Activated CD4-positive, alpha-beta T cell treated with anti-CD3 and anti-CD28 coated beads for 36 hours (primary cell): ENCODE results near the gene P2RY12. TPM values are rescaled to one million over a fixed set of nuclear protein-coding genes. Genes with fewer than 3 reads are reported as not detected.

ENCODE experiments used
- ATAC-seq: fragments of 200-7000 bp; cut with Tn5 transposase; one replicate; pipeline ENCODE4 v1.10.0; 2021; ENCODE audit warnings: mild to moderate bottlenecking, moderate library complexity
- CTCF ChIA-PET: fragments of 350-600 bp; sonication (Branson Sonifier 250); formaldehyde crosslinking; loops from one replicate; lab custom pipeline; 2021; ENCODE audit warnings: antibody characterized with exemption; lab: Charles Lee
- POLR2A ChIA-PET: fragments of 350-600 bp; sonication (Branson Sonifier 250); formaldehyde crosslinking; loops from one replicate; lab custom pipeline; 2021; ENCODE audit warnings: antibody characterized with exemption, inconsistent platforms; lab: Charles Lee
- DNase-seq: peaks from one replicate; pipeline ENCODE4 v3.0.0-alpha.2; 2020
- H3K27ac Mint-ChIP-seq: one replicate; pipeline ENCODE4 v1.8.0; 2021; ENCODE audit warnings: mixed read lengths
- H3K27me3 Mint-ChIP-seq: one replicate; pipeline ENCODE4 v1.8.0; 2021; ENCODE audit warnings: mixed read lengths
- H3K36me3 Mint-ChIP-seq: one replicate; pipeline ENCODE4 v1.8.0; 2021; ENCODE audit warnings: low read depth, mixed read lengths
- H3K4me1 Mint-ChIP-seq: one replicate; pipeline ENCODE4 v1.8.0; 2021; ENCODE audit warnings: mixed read lengths
- H3K4me3 Mint-ChIP-seq: one replicate; pipeline ENCODE4 v1.8.0; 2021; ENCODE audit warnings: mild to moderate bottlenecking, moderate library complexity, mixed read lengths
- H3K9me3 Mint-ChIP-seq: one replicate; pipeline ENCODE4 v1.8.0; 2021; ENCODE audit warnings: low read depth, mixed read lengths
- intact Hi-C, 2 experiments: fragments of 100-400 bp; cut with DNase I in 1 of 2; cut with micrococcal nuclease in 1 of 2; formaldehyde crosslinking; loops; one replicate each; pipeline versions ENCODE4 v1.14.2 to v1.15.1; 2022 to 2024; cut with DNase I, micrococcal nuclease
- total RNA-seq, 2 experiments: library from RNA; stranded (reverse); gene quantifications; one replicate each; pipeline ENCODE4 v1.2.3, GENCODE V29; 2021

P2RY12 gene
- total RNA-seq, 2 experiments from 2014 or later = not detected

DNA sequence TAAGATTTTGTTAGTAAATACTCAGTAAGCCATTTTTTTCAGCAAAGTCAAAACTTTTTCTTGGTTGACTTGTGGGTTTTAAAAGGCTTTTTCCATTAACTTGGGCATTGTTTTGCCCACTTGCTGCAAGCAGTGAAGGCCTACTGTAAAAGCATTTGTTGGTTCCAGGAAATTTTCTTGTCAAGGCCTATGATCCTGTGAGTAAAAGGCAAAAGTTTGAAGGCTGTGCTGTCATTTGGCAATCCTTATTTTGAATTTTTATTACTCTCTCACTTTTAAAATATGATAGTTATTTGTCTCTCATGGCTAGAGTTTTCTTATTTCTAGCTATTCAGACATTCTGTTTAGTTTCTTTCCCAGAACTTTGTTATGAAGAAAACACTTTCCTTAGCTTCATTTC lies 13.0 kb downstream of the P2RY12 start:
- Mint-ChIP-seq H3K4me1 (no peaks in the 10 kb centered on the region), H3K27me3 (no peaks in the 10 kb centered on the region), H3K27ac (no peak overlapping the region), H3K4me3 (no peak overlapping the region), H3K9me3 (no peaks in the 10 kb centered on the region), H3K36me3 (no peaks in the 10 kb centered on the region)
- CTCF ChIA-PET = no interaction called here
- POLR2A ChIA-PET = no interaction called here
- DNase-seq = no peak
- ATAC-seq = no peak
- intact Hi-C loops = no loop called here

DNA sequence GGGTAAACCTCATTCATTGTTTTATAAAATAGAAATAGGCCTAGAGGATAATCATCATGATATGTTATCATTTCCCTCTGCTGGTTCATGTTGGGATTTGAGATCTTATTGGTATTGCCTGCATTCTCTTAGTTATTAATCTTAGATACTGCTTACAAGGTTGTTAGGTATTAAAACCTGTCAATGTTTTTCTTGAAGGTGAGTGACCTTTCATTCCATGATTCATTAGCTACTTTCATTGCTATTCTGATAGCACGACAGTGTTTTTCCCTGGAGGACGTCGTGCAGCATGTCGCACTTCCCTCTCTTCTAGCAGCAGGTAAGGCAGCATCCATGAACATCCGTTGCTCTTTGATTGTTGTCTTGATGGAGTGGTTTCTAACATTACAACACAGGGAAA lies 17.1 kb downstream of the P2RY12 start:
- ATAC-seq = no peak
- POLR2A ChIA-PET = no interaction called here

DNA sequence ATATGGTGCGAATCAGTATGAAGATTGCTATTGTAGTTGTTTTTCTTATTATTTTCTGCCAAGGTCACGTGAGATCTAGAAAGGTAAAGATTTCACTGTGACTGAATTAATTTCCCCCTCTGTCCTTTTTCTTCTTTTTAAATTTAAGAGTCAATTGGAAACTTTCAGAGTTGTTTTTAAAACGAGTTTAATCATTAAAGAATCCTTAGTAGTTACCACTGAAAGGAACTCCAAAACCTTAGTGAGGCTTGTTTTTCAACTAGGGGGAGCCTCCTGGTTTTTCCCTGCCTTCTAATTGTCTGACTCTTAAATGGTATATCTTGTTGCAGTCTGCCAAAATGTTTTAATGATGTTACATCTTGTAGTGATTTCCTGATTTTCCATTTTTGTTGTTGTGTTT lies 17.6 kb downstream of the P2RY12 start:
- DNase-seq (no peak), ATAC-seq (no peak)
- no peaks in the 10 kb centered on the region for H3K4me1 Mint-ChIP-seq
- no peak overlapping the region for H3K4me3 Mint-ChIP-seq
- no peak overlapping the region for H3K27ac Mint-ChIP-seq
- no peaks in the 10 kb centered on the region for H3K36me3 Mint-ChIP-seq
- no peaks in the 10 kb centered on the region for H3K9me3 Mint-ChIP-seq
- peaks cover 3% of the 10 kb centered on the region for H3K27me3 Mint-ChIP-seq
- intact Hi-C loops = no loop called here
- ChIA-PET POLR2A (no interaction called here), CTCF (no interaction called here)

More for the DNA sequence above, 17.1 kb downstream of the P2RY12 start:
- H3K4me1 Mint-ChIP-seq = no peaks in the 10 kb centered on the region
- no peak overlapping the region for H3K27ac Mint-ChIP-seq
- H3K27me3 Mint-ChIP-seq = no peaks in the 10 kb centered on the region
- no peaks in the 10 kb centered on the region for H3K36me3 Mint-ChIP-seq
- CTCF ChIA-PET = interaction anchor here (1.6 kb wide), 1 partner anchor 9 kb away, joined by 7 read pairs; no protein-coding TSS in a partner anchor
- intact Hi-C loops = no loop called here
- H3K9me3 Mint-ChIP-seq = no peaks in the 10 kb centered on the region
- no peak overlapping the region for H3K4me3 Mint-ChIP-seq
- DNase-seq = no peak

DNA sequence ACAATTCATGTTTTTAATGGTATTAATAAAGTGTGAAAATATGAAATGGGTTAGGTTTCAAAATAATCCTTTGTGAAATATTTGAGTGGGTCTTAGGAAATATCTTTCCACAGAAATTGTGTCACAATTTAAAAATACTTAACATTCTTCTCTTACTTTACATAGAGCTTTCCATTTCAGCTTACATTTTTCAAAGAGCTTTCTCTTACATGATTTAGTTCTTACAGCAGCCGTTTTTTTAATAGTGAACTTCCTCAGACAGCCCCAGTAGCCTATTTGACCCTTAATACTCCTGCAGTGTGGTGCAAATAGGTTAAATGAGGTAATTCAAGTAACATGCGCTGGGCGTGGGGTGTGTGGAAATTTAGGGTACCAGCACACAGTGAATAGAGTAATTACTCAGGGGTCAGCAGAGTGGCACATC lies 21.8 kb downstream of the P2RY12 start:
- ATAC-seq (no peak), DNase-seq (no peak)
- Mint-ChIP-seq H3K36me3 (no peaks in the 10 kb centered on the region), H3K4me1 (no peaks in the 10 kb centered on the region), H3K9me3 (no peaks in the 10 kb centered on the region), H3K27ac (no peak overlapping the region), H3K4me3 (no peak overlapping the region), H3K27me3 (peaks cover 4% of the 10 kb centered on the region)
- intact Hi-C loops = no loop called here
- CTCF ChIA-PET = interaction anchor here (0.8 to 1.2 kb wide), 2 partner anchors 213 to 416 kb away, joined by 3 read pairs; no protein-coding TSS in a partner anchor
- POLR2A ChIA-PET = no interaction called here

DNA sequence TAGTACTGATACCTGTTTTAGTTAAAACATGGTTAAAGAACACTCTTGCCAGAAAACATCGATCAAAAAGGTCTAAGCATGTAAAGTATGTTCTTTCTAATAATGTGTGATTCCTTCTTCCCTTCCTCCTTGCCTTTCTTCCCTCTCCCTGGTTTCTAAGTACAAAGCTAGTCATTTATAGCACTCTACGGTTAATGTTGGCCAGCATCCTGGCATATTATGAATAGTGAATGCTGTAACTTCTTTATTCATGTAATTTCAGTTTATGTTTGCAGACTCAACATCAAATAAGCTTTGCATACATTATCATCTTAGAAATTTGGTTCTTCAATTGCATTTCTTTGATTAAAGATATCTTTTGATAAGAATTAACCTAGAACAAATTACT lies 27.1 kb downstream of the P2RY12 start:
- intact Hi-C loops = no loop called here
- H3K27ac Mint-ChIP-seq = no peak overlapping the region
- H3K27me3 Mint-ChIP-seq = peaks cover 6% of the 10 kb centered on the region
- POLR2A ChIA-PET = no interaction called here
- H3K4me3 Mint-ChIP-seq = no peak overlapping the region
- no peaks in the 10 kb centered on the region for H3K9me3 Mint-ChIP-seq
- CTCF ChIA-PET = interaction anchor here (0.8 to 2.2 kb wide), 3 partner anchors 11 to 29 kb away, joined by 3 to 7 read pairs (median 3); no protein-coding TSS in a partner anchor
- H3K36me3 Mint-ChIP-seq = no peaks in the 10 kb centered on the region
- ATAC-seq (no peak), DNase-seq (no peak)
- no peaks in the 10 kb centered on the region for H3K4me1 Mint-ChIP-seq

DNA sequence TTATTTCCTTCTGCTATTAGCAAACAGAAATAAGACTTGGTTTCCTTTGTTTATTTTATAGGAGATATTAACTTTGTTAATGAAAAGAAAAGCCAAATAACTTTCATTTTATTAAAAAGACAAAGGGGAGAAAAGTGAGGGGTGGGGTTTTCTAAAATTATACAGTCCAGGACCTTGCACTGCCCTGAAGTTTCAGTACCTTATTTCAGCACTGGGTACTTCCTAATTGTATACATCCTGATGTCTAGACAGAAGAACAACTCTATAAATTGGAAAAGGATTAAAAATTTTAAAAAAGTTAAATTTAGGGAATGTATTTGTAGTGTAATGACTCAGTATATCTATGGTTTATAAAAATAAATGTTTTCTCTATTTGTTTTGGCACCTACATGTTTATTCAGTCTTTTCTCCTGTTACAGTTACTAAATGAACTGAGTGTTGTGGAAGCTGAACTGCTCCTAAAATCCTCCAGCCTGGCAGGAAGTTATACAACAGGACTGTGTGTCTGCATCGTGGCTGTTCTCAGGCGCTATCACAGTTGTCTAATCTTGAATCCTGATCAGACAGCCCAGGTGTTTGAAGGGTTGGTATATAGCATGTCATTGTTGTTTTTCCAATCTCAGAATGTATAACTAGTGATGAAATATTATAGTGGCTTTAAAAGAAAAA lies 27.6 kb downstream of the P2RY12 start:
- no peak for DNase-seq
- intact Hi-C loops = no loop called here
- Mint-ChIP-seq H3K4me3 (no peak overlapping the region), H3K27me3 (peaks cover 3% of the 10 kb centered on the region), H3K9me3 (no peaks in the 10 kb centered on the region), H3K4me1 (peaks cover 3% of the 10 kb centered on the region), H3K27ac (no peak overlapping the region), H3K36me3 (no peaks in the 10 kb centered on the region)
- CTCF ChIA-PET = interaction anchor here (0.8 to 1.1 kb wide), 2 partner anchors 28 to 29 kb away, joined by 3 read pairs; no protein-coding TSS in a partner anchor
- POLR2A ChIA-PET = no interaction called here
- no peak for ATAC-seq

DNA sequence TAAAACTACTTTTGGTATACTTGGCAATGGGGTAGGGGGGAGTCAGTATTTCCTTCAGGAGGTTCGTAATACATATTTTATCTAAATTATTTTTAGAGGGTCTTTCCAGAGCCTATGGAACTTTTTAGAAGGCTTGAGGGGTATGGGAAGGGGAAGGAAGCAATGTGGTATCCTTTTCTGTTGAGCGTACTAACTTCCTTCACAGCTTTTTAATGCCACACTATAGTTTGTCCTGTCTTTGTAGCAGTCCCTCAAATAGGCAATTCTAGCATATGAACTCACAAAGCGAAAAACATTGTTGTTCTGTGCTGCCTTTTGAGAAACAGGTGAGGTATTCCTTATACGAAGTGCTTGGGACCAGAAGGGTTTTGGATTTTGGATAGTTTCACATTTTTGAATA lies 32.9 kb downstream of the P2RY12 start:
- POLR2A ChIA-PET = no interaction called here
- Mint-ChIP-seq H3K9me3 (no peaks in the 10 kb centered on the region), H3K27ac (no peak overlapping the region), H3K4me1 (peaks cover 10% of the 10 kb centered on the region), H3K36me3 (no peaks in the 10 kb centered on the region), H3K27me3 (peaks cover 16% of the 10 kb centered on the region), H3K4me3 (no peak overlapping the region)
- intact Hi-C loops = no loop called here
- DNase-seq (no peak), ATAC-seq (no peak)
- CTCF ChIA-PET = interaction anchor here (1.0 kb wide), 1 partner anchor 25 kb away, joined by 3 read pairs; no protein-coding TSS in a partner anchor

DNA sequence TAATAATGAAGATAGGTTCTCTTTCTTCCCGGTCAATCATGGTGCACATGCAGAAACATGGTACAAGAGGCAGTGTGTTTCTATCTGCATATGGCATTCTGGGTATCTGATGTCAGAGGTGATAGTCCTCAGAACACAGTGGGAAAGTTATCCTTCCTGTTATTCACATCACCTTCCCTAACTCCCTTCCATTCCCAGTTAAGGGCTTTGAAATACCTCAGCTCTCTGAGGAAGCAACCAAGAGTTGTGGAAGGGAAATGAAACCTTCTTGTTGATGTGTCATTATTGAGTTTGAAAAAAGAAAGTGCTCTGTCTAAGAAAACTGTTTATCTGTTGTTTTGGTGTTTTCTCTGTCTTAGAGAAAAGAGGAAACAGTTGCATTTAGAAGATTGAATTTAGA lies 33.3 kb downstream of the P2RY12 start:
- intact Hi-C loops = no loop called here
- ChIA-PET CTCF (interaction anchor here (0.6 to 1.0 kb wide), 2 partner anchors 26 to 318 kb away, joined by 3 to 5 read pairs; no protein-coding TSS in a partner anchor), POLR2A (no interaction called here)
- DNase-seq = no peak
- no peaks in the 10 kb centered on the region for H3K9me3 Mint-ChIP-seq
- H3K27ac Mint-ChIP-seq = no peak overlapping the region
- H3K36me3 Mint-ChIP-seq = no peaks in the 10 kb centered on the region
- peaks cover 10% of the 10 kb centered on the region for H3K4me1 Mint-ChIP-seq
- peaks cover 16% of the 10 kb centered on the region for H3K27me3 Mint-ChIP-seq
- H3K4me3 Mint-ChIP-seq = no peak overlapping the region
- no peak for ATAC-seq

DNA sequence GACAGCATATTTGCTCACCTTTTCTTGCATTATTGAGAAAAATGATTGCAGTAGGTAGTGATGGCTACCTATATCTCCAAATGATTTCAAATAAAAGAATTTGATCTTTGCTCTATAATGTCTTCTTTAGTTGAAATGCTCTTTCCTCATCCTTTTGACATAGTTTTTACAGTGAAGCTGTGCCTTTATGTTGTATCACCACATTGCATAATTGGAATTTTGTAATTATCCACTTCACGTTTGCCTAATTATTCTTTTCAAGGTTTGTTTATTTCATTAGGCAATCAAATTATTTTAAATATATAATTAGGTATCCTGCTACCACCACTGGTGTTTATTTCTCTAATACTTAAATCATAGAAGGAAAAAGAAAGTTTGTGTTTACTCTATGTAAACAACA lies 33.9 kb downstream of the P2RY12 start:
- ATAC-seq (no peak), DNase-seq (no peak)
- CTCF ChIA-PET = interaction anchor here (0.6 kb wide), 1 partner anchor 318 kb away, joined by 5 read pairs; no protein-coding TSS in a partner anchor
- intact Hi-C loops = no loop called here
- no peaks in the 10 kb centered on the region for H3K36me3 Mint-ChIP-seq
- no peak overlapping the region for H3K4me3 Mint-ChIP-seq
- H3K4me1 Mint-ChIP-seq = peaks cover 10% of the 10 kb centered on the region
- H3K27me3 Mint-ChIP-seq = peaks cover 16% of the 10 kb centered on the region
- no peak overlapping the region for H3K27ac Mint-ChIP-seq
- POLR2A ChIA-PET = no interaction called here
- no peaks in the 10 kb centered on the region for H3K9me3 Mint-ChIP-seq

DNA sequence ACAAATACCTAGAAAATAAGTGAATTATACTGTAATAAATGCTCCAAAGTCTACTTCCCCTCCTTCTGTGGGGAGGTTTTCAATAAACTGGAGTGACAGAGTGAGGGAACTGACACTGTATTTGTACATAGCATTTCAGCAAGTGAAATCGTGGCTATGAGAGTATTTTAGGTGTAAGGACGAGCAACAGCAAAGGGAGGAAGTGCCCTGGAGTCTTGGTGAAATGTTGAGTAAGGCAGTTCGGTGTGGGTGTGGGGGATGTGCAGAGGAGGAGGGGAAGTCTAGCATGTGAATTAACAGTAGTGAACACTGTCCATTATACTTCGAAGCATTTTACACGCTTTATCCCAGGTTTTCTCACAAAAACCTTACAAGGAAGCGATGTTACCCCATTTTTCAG lies 37.1 kb downstream of the P2RY12 start:
- ChIA-PET CTCF (interaction anchor here (1.3 kb wide), 1 partner anchor 32 kb away, joined by 3 read pairs; no protein-coding TSS in a partner anchor), POLR2A (no interaction called here)

DNA sequence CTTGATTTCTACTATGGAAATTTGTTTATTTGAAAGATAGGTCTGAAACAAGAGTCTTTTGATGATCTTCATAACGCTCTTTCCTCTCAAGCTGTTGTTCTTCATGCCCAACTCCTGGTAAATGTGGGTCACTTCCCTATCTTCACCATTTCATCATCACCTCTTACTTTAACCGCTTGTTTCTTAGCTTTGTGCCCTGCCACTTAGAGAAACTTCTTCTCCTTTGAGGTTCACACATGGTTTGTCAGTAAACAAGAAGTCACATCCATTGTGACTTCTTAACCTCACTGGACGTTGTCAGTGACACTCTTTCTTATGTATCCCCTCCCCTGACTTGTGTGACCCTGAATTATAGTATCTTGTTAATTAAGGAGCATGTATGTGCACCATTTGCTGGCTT lies 38.3 kb downstream of the P2RY12 start:
- H3K27me3 Mint-ChIP-seq = peaks cover 11% of the 10 kb centered on the region
- H3K4me1 Mint-ChIP-seq = peaks cover 4% of the 10 kb centered on the region
- CTCF ChIA-PET = interaction anchor here (0.6 to 1.3 kb wide), 3 partner anchors 19 to 117 kb away, joined by 3 to 5 read pairs (median 5); no protein-coding TSS in a partner anchor
- intact Hi-C loops = no loop called here
- POLR2A ChIA-PET = interaction anchor here (0.6 kb wide), 1 partner anchor 118 kb away, joined by 3 read pairs; no protein-coding TSS in a partner anchor
- ATAC-seq (no peak), DNase-seq (no peak)
- no peaks in the 10 kb centered on the region for H3K36me3 Mint-ChIP-seq
- H3K4me3 Mint-ChIP-seq = no peak overlapping the region
- H3K27ac Mint-ChIP-seq = no peak overlapping the region
- H3K9me3 Mint-ChIP-seq = no peaks in the 10 kb centered on the region

More for the DNA sequence above, 37.1 kb downstream of the P2RY12 start:
- intact Hi-C loops = no loop called here
- no peaks in the 10 kb centered on the region for H3K9me3 Mint-ChIP-seq
- H3K36me3 Mint-ChIP-seq = no peaks in the 10 kb centered on the region
- peaks cover 13% of the 10 kb centered on the region for H3K27me3 Mint-ChIP-seq
- H3K4me1 Mint-ChIP-seq = peaks cover 10% of the 10 kb centered on the region
- DNase-seq = no peak
- H3K4me3 Mint-ChIP-seq = no peak overlapping the region
- ATAC-seq = no peak
- H3K27ac Mint-ChIP-seq = no peak overlapping the region

DNA sequence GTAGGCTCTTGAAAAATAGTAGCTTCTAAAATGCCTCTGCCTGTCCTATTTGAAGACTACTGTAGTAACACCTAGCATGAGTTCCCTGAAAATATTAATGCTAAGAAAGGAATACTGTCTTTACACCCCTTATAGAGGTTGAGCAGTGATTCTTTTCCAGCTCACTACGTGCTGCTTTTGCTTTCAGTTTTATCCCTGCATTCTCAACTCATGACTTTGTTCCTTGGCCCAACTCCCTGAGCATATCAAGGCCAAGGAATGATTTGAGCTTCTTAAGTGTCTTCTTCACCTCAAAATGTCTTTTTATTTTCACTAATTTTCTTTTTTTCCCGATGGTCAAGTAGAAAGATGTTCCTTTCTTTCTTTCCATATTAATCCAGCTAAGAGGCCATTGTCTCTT lies 38.7 kb downstream of the P2RY12 start:
- intact Hi-C loops = no loop called here
- ChIA-PET CTCF (interaction anchor here (0.6 to 1.3 kb wide), 2 partner anchors 18 to 116 kb away, joined by 5 read pairs; no protein-coding TSS in a partner anchor), POLR2A (no interaction called here)
- H3K36me3 Mint-ChIP-seq = no peaks in the 10 kb centered on the region
- peaks cover 4% of the 10 kb centered on the region for H3K4me1 Mint-ChIP-seq
- DNase-seq (no peak), ATAC-seq (no peak)
- H3K27me3 Mint-ChIP-seq = peaks cover 8% of the 10 kb centered on the region
- H3K9me3 Mint-ChIP-seq = no peaks in the 10 kb centered on the region
- H3K27ac Mint-ChIP-seq = no peak overlapping the region
- no peak overlapping the region for H3K4me3 Mint-ChIP-seq
